Hepatocyte (in vitro differentiated cells): ENCODE measurements around the gene UBE2E2.

Experiments
- CTCF ChIP-seq: fragments of 200-600 bp; sonication (generic); IDR thresholded peaks from 2 replicates; pipeline ENCODE4 v1.5.1; 2016; ENCODE audit warnings: antibody characterized with exemption, mild to moderate bottlenecking; ENCODE audit not compliant: poor library complexity
- EZH2 ChIP-seq: fragments of 200-600 bp; sonication (generic); IDR thresholded peaks from 2 replicates; pipeline ENCODE4 v1.6.1; 2016; ENCODE audit warnings: antibody characterized with exemption, mild to moderate bottlenecking, borderline replicate concordance
- EZH2phosphoT487 ChIP-seq: fragments of 200-600 bp; sonication (generic); IDR thresholded peaks from one replicate; pipeline ENCODE4 v1.6.1; 2018; ENCODE audit warnings: antibody characterized with exemption, mild to moderate bottlenecking, low read depth, moderate library complexity; ENCODE audit not compliant: unreplicated experiment, severe bottlenecking

- TF ChIP-seq EZH2 (no peak), CTCF (no peak), EZH2phosphoT487 (no peak)
Observed at GRCh38 chr3:23238578-23238977, 35.5 kb downstream of the UBE2E2 start.
